Measurements from ENCODE around the gene TAS2R40. TPM values are rescaled to one million over a fixed set of nuclear protein-coding genes. Genes with fewer than 3 reads are reported as not detected.

Gene TAS2R40
- total RNA-seq, 1 experiment from 2014 or later, result not detected

- H3K4me1 Mint-ChIP-seq (ENCODE audit: low read depth, unreplicated experiment), result no peaks in the 10 kb centered on the region
- CTCF ChIA-PET, result no interaction called here
- H3K4me3 Mint-ChIP-seq (ENCODE audit: low read depth, unreplicated experiment), result no peak overlapping the region
- H3K9me3 Mint-ChIP-seq (ENCODE audit: low read depth, unreplicated experiment), result no peaks in the 10 kb centered on the region
- TF ChIP-seq, protein P1, sequence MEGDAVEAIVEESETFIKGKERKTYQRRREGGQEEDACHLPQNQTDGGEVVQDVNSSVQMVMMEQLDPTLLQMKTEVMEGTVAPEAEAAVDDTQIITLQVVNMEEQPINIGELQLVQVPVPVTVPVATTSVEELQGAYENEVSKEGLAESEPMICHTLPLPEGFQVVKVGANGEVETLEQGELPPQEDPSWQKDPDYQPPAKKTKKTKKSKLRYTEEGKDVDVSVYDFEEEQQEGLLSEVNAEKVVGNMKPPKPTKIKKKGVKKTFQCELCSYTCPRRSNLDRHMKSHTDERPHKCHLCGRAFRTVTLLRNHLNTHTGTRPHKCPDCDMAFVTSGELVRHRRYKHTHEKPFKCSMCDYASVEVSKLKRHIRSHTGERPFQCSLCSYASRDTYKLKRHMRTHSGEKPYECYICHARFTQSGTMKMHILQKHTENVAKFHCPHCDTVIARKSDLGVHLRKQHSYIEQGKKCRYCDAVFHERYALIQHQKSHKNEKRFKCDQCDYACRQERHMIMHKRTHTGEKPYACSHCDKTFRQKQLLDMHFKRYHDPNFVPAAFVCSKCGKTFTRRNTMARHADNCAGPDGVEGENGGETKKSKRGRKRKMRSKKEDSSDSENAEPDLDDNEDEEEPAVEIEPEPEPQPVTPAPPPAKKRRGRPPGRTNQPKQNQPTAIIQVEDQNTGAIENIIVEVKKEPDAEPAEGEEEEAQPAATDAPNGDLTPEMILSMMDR (IDR thresholded peaks at IDR 0.05; ENCODE audit: unreplicated experiment), result no peak
- H3K27me3 Mint-ChIP-seq (ENCODE audit: unreplicated experiment), result peaks cover 21% of the 10 kb centered on the region
- intact Hi-C loops (cut with micrococcal nuclease; ENCODE audit: unreplicated experiment), result no loop called here
- H3K36me3 Mint-ChIP-seq (ENCODE audit: insufficient read depth, unreplicated experiment), result no peaks in the 10 kb centered on the region
- BruUV-seq (replicated peaks), result no TSS peak
- no peak for DNase-seq
- H3K27ac Mint-ChIP-seq (ENCODE audit: unreplicated experiment), result no peak overlapping the region
These were observed 13.7 kb downstream of the TAS2R40 start for GRCh38 chr7:143235561-143235960.

- Mint-ChIP-seq H3K27ac (ENCODE audit: unreplicated experiment) (no peak overlapping the region), H3K4me3 (ENCODE audit: low read depth, unreplicated experiment) (no peak overlapping the region), H3K36me3 (ENCODE audit: insufficient read depth, unreplicated experiment) (no peaks in the 10 kb centered on the region), H3K27me3 (ENCODE audit: unreplicated experiment) (peaks cover 21% of the 10 kb centered on the region), H3K4me1 (ENCODE audit: low read depth, unreplicated experiment) (no peaks in the 10 kb centered on the region), H3K9me3 (ENCODE audit: low read depth, unreplicated experiment) (no peaks in the 10 kb centered on the region)
- TF ChIP-seq, protein P1 (IDR thresholded peaks at IDR 0.05; ENCODE audit: unreplicated experiment), result no peak
- intact Hi-C loops (cut with micrococcal nuclease; ENCODE audit: unreplicated experiment), result no loop called here
- CTCF ChIA-PET, result no interaction called here
- BruUV-seq (replicated peaks), result no TSS peak
- no peak for DNase-seq
These were observed 14.7 kb downstream of the TAS2R40 start for GRCh38 chr7:143236408-143236990.

GRCh38 chr7:143237366-143237765 is 15.5 kb downstream of the TAS2R40 start:
- Mint-ChIP-seq H3K4me1 (ENCODE audit: low read depth, unreplicated experiment) (no peaks in the 10 kb centered on the region), H3K27ac (ENCODE audit: unreplicated experiment) (no peak overlapping the region), H3K9me3 (ENCODE audit: low read depth, unreplicated experiment) (no peaks in the 10 kb centered on the region), H3K27me3 (ENCODE audit: unreplicated experiment) (peaks cover 21% of the 10 kb centered on the region), H3K4me3 (ENCODE audit: low read depth, unreplicated experiment) (no peak overlapping the region), H3K36me3 (ENCODE audit: insufficient read depth, unreplicated experiment) (no peaks in the 10 kb centered on the region)
- intact Hi-C loops (cut with micrococcal nuclease; ENCODE audit: unreplicated experiment), result no loop called here
- BruUV-seq (replicated peaks), result no TSS peak
- CTCF ChIA-PET, result no interaction called here
- DNase-seq, result no peak
- TF ChIP-seq, protein P1 (IDR thresholded peaks at IDR 0.05; ENCODE audit: unreplicated experiment), result no peak

DNA sequence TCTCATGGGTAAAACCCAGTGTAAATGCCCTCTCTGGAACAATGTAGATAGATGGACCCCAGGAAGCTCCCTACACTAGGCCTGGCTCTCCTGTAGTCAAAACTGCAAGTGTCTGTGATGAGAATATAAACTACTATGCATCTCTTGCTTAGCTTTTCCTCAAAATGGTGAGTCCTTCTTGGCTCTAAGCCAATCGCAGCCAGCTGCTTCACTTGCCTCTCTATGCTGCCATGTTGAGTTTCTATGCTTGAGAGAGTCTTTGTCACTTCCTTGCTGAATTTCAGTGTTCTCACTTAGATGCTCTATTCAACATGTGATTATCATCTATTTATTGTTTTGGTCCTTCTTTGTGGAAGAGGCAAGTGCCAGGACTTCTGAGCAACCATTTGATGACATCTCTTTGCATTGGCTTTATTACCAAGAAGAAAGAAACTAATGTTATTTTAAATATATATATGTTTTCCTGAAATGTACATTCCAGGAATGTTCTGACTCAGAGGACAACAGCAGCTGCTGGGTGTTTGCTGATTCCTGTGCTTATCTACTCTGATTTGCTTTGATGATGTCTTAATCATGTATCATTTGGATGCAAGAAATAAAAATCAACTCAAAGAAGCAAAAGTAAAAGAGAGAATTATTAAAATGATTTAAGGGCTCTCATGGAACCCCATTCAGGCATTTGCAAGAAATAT is 16.6 kb downstream of the TAS2R40 start:
- Mint-ChIP-seq H3K36me3 (ENCODE audit: insufficient read depth, unreplicated experiment) (no peaks in the 10 kb centered on the region), H3K27ac (ENCODE audit: unreplicated experiment) (no peak overlapping the region), H3K4me3 (ENCODE audit: low read depth, unreplicated experiment) (no peak overlapping the region), H3K9me3 (ENCODE audit: low read depth, unreplicated experiment) (no peaks in the 10 kb centered on the region), H3K27me3 (ENCODE audit: unreplicated experiment) (peaks cover 21% of the 10 kb centered on the region), H3K4me1 (ENCODE audit: low read depth, unreplicated experiment) (peaks cover 8% of the 10 kb centered on the region)
- BruUV-seq (replicated peaks), result no TSS peak
- TF ChIP-seq, protein P1 (IDR thresholded peaks at IDR 0.05; ENCODE audit: unreplicated experiment), result no peak
- CTCF ChIA-PET, result no interaction called here
- no peak for DNase-seq
- intact Hi-C loops (cut with micrococcal nuclease; ENCODE audit: unreplicated experiment), result no loop called here
